HG03159 (cell line): ENCODE results near the gene WNT9A.

Source experiments
- ATAC-seq: cut with Tn5 transposase; IDR thresholded peaks from one replicate; pipeline ENCODE4 v1.9.1; 2021; ENCODE audit warnings: mild to moderate bottlenecking, moderate library complexity; ENCODE audit not compliant: unreplicated experiment

Gene WNT9A

GRCh38 chr1:227898502-227899140 lies 49.1 kb downstream of the WNT9A start:
- ATAC-seq = no peak

DNA sequence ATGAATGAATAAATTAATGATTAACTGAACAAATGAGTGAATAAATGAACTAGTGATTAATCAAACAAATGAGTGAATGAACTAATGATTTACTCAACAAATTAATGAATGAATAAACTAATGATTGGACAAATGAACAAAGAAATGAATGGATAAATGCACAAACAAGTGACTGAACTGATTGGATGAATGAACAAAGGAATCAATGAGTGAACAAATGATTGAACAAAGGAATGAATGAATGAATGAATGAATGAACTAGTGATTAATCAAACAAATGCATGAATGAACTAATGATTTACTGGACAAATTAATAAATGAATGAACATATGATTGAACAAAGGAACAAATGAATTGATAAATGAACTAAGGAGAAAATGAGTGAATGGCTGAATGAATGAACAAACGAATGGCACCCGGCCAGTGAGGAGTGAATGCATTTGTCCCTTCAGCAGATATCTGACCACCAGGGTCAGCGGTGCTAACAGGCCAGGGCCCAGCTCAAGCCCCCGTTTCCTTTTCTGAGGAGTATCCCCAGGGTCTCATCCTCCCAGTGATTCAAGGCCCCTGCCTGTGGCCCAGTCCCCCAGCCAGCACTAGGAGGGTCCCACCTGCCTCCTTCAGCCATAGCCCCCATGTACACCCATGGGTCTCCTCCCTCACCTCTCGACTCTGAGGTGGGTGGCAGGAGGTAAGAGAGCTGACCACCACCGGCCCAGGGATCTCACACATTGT lies 49.9 kb downstream of the WNT9A start:
- no peak for ATAC-seq

- ATAC-seq = no peak
These were observed 50.7 kb downstream of the WNT9A start for GRCh38 chr1:227896710-227897655.

GRCh38 chr1:227895828-227896685 lies 51.7 kb downstream of the WNT9A start:
- no peak for ATAC-seq

DNA sequence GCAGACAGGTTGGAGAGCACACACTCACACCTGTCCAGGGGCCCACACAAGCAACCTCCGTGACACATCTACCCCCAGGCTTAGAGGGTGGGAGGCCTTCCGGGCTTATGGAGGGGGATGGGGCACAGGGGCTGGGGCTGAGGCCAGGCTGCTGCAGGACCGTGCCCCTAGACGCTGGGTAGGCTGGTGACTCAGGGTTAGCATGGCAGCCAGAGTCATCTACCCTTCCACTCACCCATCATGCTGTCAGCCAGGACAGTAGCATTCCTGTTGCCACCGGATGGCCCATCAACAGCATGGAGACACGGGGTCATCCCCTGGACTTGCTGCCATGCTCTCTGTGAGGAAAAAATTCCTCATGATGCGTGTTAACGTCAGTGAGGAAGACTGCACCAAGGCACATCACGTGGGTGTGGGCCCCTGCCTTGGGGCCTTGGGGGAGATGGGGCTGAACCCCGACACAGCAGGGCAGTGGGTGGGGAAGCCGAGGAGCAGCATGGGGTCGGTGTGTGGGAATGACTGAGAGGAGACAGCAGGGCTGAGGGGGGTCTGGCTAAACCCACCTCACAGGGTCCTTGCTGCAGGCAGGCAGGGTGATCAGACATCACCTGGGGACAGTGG lies 52.8 kb downstream of the WNT9A start:
- no peak for ATAC-seq

DNA sequence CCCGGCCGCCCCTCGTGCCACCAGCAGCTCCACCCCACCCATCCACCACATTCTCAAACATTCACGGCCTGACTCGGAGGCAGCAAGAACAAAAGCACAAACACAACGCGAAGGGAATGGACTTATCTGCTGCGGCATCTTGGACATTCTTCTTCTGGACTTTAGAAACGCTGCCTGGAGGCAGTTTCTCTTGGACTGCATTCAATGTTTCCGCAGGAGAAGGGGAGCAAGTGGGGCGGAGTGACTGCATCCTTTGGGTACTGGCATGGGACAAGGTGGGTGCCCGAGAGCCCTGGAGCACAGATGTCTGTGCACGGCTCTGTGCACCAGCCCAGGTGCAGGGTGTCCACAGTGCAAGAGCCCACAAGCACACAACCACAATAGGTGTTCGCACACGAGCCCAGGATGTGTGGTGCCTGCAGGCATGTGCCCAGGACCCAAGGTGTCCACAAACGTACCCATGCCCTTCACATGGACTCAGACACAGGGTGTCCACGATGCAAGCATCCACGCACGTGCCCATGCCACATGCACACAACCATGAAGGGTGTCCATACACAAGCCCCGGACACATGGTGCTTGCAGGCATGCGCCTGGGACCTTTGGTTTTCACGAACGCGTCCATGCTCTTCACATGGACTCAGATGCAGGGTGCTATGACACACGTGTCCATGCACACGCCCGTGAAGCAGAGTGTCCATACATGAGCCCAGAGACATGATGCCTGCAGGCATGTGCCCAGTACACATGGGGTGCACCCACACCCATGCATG lies 53.6 kb downstream of the WNT9A start:
- no peak for ATAC-seq

GRCh38 chr1:227893300-227893948 lies 54.3 kb downstream of the WNT9A start:
- no peak for ATAC-seq

GRCh38 chr1:227892489-227893299 lies 55.0 kb downstream of the WNT9A start:
- ATAC-seq = no peak

DNA sequence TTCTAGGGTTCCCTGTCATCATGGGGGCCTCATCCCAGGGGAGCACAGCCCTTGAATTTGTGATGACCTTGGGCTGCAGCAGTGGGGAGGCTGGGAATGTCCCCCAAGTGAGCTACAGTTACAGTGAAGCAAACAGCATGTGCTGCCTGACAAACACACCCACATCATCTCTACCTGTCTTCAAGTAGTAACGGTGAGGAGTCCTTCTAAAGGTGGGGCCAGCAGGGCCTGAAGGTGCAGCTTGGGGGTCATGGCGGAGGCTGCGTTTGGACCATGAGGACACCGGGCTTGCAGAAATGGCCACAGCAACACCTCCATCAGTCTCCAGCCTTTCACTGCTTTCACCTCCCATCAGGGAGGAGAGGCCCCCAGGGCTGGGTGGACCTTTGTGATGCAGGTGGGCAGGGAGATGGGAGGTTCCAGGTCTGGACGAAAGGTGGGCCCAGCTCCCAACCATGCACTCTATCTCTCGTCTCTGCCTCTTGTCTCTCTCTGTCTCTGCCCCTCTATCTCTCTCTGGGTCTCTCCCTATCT lies 55.7 kb downstream of the WNT9A start:
- no peak for ATAC-seq

DNA sequence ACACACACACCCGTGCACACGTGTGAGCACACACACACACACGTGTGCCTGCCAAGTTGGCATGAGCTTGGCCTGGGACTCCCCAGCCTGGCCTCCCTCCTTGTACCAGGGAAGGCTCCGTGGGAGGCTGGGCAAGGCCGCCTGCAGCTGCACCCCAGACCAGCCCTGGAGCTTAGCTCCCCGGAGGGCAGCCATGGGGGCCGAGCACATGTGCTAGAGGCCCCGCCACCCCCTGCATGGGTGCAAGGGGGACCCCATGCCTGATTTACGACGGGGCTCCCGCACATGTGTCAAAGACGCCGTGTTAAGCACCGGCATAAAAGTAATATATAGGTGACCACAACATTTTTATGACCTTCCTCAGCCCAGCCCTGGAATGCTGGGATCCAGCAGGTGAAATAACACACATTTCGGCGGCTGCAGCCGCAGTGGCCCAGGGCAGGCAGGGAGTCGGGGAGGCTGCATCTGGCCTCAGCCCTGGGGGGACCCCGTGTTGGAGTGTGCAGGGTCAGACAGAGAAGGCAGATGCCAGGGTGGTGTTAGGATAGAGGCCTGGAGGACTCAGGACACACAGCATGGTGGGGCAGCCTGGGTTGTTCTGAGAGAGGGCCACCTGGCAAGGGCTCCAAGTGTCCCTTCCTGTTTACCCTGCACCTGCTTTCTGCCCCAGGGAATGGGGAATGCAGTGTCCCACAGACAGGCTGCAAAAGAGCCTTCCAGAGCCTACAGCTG lies 56.3 kb downstream of the WNT9A start:
- no peak for ATAC-seq

- ATAC-seq = no peak
These were observed 57.1 kb downstream of the WNT9A start for GRCh38 chr1:227890451-227891222.

DNA sequence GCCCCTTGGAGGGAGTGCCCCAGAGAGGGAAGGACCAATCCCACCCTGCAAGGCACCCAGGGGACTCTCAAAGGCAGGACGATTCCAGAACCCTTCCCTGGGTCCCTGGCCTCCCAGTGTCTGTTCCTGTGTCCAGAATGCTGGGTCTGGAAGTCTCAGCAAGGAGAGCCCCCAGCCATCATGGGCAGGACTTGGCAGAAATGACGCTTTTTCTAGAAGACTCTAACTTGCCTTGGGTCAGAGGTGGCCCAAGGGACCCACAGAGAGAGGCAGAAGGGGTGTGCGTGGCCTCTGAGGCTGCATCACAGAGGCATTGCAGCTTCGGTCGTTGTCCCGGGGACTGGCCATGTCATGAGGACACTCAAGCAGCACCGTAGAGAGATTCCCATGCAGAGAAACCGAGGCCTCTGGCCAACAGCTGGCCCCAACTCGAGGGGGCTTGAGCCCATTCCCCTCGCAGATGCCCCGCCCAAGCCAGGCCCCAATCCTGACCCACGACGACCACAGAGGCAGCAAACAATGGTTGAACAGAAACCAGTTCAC lies 57.8 kb downstream of the WNT9A start:
- ATAC-seq = no peak

GRCh38 chr1:227889047-227889862 lies 58.5 kb downstream of the WNT9A start:
- ATAC-seq = no peak

GRCh38 chr1:227888404-227889046 lies 59.2 kb downstream of the WNT9A start:
- ATAC-seq = no peak
